Loucy (cell line): ENCODE measurements around the gene SLC6A12.

ENCODE experiments used
- CTCF ChIP-seq: fragments of 200-600 bp; sonication (generic); conservative IDR thresholded peaks from 2 replicates; pipeline ENCODE4 v1.5.1; 2014; ENCODE audit warnings: mild to moderate bottlenecking, antibody characterized with exemption, low read length
- EZH2phosphoT487 ChIP-seq: fragments of 200-600 bp; IDR thresholded peaks from 2 replicates; pipeline ENCODE4 v1.6.1; 2018; ENCODE audit warnings: antibody characterized with exemption, mild to moderate bottlenecking, moderate library complexity, borderline replicate concordance

DNA sequence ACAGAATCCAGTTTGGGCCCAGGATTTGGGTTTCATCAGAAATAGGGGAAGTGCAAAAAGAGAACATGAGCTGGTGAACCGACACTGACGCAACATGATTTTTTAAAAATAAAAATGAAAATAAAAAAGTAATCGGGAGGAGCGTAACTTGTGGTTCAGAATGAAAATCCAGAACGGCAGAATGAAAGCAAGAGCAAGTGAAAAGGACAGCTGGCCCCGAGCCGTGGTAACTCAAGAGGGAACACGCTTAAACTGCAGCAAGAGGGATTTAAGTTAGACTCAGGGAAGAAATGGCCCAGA lies 1.6 kb downstream of the SLC6A12 start:
- TF ChIP-seq CTCF (no peak), EZH2phosphoT487 (no peak)
